ENCODE measurements around the gene ABTB2. TPM values are rescaled to one million over a fixed set of nuclear protein-coding genes. Genes with fewer than 3 reads are reported as not detected.
A peak's percentile ranks its signal among the peaks of the same experiment; 100 is the strongest.

Gene ABTB2
- total and polyA plus RNA-seq, 12 donors, result 2.5 to 19.1 (median 14.2) TPM

DNA sequence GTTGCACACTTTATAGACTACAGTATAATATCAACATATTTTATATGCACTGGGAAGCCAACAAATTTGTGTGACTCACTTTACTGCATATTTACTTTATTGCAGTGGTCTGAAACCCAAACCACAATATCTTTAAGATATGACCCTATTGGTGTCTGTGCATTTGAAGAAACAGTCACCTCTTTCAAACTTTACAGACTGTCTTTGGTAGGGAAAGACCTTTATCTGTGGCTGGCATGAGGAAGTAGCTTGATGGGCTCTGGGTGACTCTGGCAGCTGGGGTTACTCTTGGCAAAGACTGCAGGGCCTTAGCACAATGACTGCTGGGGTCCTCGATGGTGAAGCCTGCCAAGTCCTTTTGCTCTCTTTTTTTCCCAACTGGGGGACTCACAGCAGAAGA is 21.3 kb upstream of the ABTB2 start:
- no peak overlapping the region for H3K27ac ChIP-seq
- H3K4me3 ChIP-seq, result no peak overlapping the region
- H3K9me3 ChIP-seq, result peaks cover 0 to 40% (median 20%) of the 10 kb centered on the region in 11 donors
- no peaks in the 10 kb centered on the region for H3K27me3 ChIP-seq
- ATAC-seq (no peak), DNase-seq (no peak)
- H3K36me3 ChIP-seq, result no peaks in the 10 kb centered on the region
- TF ChIP-seq, protein P1, sequence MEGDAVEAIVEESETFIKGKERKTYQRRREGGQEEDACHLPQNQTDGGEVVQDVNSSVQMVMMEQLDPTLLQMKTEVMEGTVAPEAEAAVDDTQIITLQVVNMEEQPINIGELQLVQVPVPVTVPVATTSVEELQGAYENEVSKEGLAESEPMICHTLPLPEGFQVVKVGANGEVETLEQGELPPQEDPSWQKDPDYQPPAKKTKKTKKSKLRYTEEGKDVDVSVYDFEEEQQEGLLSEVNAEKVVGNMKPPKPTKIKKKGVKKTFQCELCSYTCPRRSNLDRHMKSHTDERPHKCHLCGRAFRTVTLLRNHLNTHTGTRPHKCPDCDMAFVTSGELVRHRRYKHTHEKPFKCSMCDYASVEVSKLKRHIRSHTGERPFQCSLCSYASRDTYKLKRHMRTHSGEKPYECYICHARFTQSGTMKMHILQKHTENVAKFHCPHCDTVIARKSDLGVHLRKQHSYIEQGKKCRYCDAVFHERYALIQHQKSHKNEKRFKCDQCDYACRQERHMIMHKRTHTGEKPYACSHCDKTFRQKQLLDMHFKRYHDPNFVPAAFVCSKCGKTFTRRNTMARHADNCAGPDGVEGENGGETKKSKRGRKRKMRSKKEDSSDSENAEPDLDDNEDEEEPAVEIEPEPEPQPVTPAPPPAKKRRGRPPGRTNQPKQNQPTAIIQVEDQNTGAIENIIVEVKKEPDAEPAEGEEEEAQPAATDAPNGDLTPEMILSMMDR (IDR thresholded peaks at IDR 0.05), result no peak
- no peaks in the 10 kb centered on the region for H3K4me1 ChIP-seq
- 56 to 59% methylated on average over 1 of the region's 1 CpG for WGBS, 2 donors
- intact Hi-C loops (cut with DNase I), result loop anchor here in 1 of 10 donors (10.0 kb wide), 1 partner anchor 564 kb away; no protein-coding TSS in a partner anchor

DNA sequence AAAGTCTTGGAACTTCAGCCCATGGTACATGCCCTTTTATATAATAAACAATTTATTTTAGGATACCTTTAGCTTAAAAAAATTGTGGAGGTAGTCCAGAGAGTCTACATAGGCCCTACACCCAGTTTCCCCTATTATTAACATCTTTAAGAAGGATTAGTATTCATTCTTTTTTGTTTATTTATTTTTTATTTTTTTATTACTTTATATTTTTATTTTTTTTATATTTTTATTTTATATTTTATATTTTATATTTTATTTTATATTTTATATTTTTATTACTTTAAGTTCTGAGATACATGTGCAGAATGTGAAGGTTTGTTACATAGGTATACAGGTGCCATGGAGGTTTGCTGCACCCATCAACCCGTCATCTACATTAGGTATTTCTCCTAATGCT is 15.9 kb upstream of the ABTB2 start:
- no peak for DNase-seq
- Histone ChIP-seq H3K36me3 (no peaks in the 10 kb centered on the region), H3K27me3 (no peaks in the 10 kb centered on the region), H3K4me3 (no peak overlapping the region), H3K4me1 (peaks cover 0 to 13% (median 0%) of the 10 kb centered on the region in 9 donors), H3K9me3 (peaks cover 0 to 35% (median 20%) of the 10 kb centered on the region in 11 donors), H3K27ac (no peak overlapping the region)
- WGBS, 2 donors, result 93 to 94% methylated on average over 1 of the region's 1 CpG
- intact Hi-C loops (cut with DNase I), result loop anchor here in 1 of 10 donors (10.0 kb wide), 1 partner anchor 559 kb away; no protein-coding TSS in a partner anchor
- no peak for ATAC-seq
- TF ChIP-seq, protein P1 (IDR thresholded peaks at IDR 0.05), result no peak

DNA sequence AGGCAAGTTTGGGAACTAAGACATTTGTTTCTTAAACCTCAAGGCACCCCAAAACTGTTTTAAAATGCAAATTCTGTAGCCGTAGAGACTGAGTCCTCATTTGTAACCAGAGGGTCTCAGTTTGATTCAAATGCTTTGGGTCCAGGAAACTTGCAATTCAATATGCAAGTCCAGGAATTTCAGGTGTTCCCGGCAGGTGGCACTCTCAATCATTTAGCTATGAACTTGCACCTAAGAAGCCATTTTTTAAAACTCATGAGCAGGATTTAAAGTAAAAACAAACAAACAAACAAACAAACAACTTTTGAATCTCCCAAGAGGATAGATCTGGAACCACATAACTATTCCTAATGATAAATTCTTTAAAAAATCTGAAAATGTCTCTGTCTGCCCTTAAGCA is 8.7 kb upstream of the ABTB2 start:
- TF ChIP-seq, protein P1 (IDR thresholded peaks at IDR 0.05), result peak in 6 of 9 donors; percentile 18 to 48 (median 36)
- ATAC-seq (no peak), DNase-seq (no peak)
- intact Hi-C loops (cut with DNase I), result loop anchor here (2.0 to 10.0 kb wide), 6 partner anchors 98 to 512 kb away; no protein-coding TSS in a partner anchor
- H3K27me3 ChIP-seq, result peaks cover 0 to 15% (median 0%) of the 10 kb centered on the region in 7 donors
- 61 to 63% methylated on average over 2 of the region's 2 CpGs for WGBS, 2 donors
- no peaks in the 10 kb centered on the region for H3K9me3 ChIP-seq
- H3K27ac ChIP-seq, result no peak overlapping the region
- no peak overlapping the region for H3K4me3 ChIP-seq
- H3K4me1 ChIP-seq, result peaks cover 0 to 6% (median 0%) of the 10 kb centered on the region in 9 donors
- H3K36me3 ChIP-seq, result no peaks in the 10 kb centered on the region

DNA sequence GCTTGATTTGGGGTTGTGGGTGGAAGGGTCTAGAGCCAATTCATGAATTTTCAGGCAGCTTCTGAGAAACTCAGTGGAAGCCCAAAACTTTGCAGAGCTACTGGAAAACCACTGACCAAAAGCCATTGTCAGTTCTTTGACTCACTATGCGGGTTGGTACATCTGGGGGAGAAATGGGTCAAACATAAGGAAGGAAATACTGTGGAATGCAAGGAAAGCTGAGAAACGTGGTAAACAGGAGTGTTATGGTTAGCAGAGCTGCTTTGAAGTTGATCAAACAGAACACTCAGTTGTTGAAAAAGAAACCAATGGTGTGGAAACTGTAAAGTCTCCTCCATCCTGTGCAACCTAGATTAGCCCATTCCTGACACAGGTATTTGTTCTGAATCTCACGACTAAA is 6.3 kb upstream of the ABTB2 start:
- 63 to 66% methylated on average over 3 of the region's 3 CpGs for WGBS, 2 donors
- Histone ChIP-seq H3K4me3 (no peak overlapping the region), H3K4me1 (peaks cover 0 to 4% (median 0%) of the 10 kb centered on the region in 9 donors), H3K27me3 (peaks cover 0 to 17% (median 0%) of the 10 kb centered on the region in 7 donors), H3K27ac (no peak overlapping the region), H3K9me3 (no peaks in the 10 kb centered on the region), H3K36me3 (no peaks in the 10 kb centered on the region)
- no peak for ATAC-seq
- no peak for DNase-seq
- TF ChIP-seq, protein P1 (IDR thresholded peaks at IDR 0.05), result no peak
- intact Hi-C loops (cut with DNase I), result loop anchor here in 7 of 10 donors (5.0 to 10.0 kb wide), 5 partner anchors 101 to 509 kb away; no protein-coding TSS in a partner anchor
